Chondrocyte (in vitro differentiated cells): Measurements from ENCODE around the gene COL2A1. TPM values are rescaled to one million over a fixed set of nuclear protein-coding genes. Genes with fewer than 3 reads are reported as not detected.

ENCODE experiments used
- DNase-seq: peaks from one replicate; pipeline ENCODE4 v3.0.0; 2021; ENCODE audit warnings: mixed read lengths, low spot score
- H3K27ac Mint-ChIP-seq: one replicate; pipeline ENCODE4 v1.8.0; 2021; ENCODE audit warnings: mild to moderate bottlenecking, moderate library complexity, mixed read lengths; ENCODE audit not compliant: unreplicated experiment
- H3K27me3 Mint-ChIP-seq: 2 replicates; pipeline ENCODE4 v1.8.0; 2021; ENCODE audit warnings: low read depth, mixed read lengths
- H3K36me3 Mint-ChIP-seq: 2 replicates; pipeline ENCODE4 v1.8.0; 2021; ENCODE audit warnings: low read depth, mixed read lengths
- H3K4me1 Mint-ChIP-seq: 2 replicates; pipeline ENCODE4 v1.8.0; 2021; ENCODE audit warnings: low read depth, mild to moderate bottlenecking, mixed read lengths
- H3K4me3 Mint-ChIP-seq: one replicate; pipeline ENCODE4 v1.8.0; 2021; ENCODE audit warnings: mild to moderate bottlenecking, moderate library complexity, mixed read lengths; ENCODE audit not compliant: unreplicated experiment
- H3K9me3 Mint-ChIP-seq: 2 replicates; pipeline ENCODE4 v1.8.0; 2021; ENCODE audit warnings: low read depth, mixed read lengths
- total RNA-seq: library from RNA; stranded (reverse); gene quantifications from 3 replicates; pipeline ENCODE4 v1.2.1, GENCODE V29; 2021
- TF ChIP-seq, protein P1 (sequence below): fragments of 200-600 bp; sonication (generic); IDR thresholded peaks from 2 replicates; pipeline ENCODE4 v1.5.0; 2021; ENCODE audit warnings: antibody characterized with exemption, mild to moderate bottlenecking, moderate library complexity

The COL2A1 gene
- total RNA-seq, 1 donor from 2014 or later: 35.6 TPM

DNA sequence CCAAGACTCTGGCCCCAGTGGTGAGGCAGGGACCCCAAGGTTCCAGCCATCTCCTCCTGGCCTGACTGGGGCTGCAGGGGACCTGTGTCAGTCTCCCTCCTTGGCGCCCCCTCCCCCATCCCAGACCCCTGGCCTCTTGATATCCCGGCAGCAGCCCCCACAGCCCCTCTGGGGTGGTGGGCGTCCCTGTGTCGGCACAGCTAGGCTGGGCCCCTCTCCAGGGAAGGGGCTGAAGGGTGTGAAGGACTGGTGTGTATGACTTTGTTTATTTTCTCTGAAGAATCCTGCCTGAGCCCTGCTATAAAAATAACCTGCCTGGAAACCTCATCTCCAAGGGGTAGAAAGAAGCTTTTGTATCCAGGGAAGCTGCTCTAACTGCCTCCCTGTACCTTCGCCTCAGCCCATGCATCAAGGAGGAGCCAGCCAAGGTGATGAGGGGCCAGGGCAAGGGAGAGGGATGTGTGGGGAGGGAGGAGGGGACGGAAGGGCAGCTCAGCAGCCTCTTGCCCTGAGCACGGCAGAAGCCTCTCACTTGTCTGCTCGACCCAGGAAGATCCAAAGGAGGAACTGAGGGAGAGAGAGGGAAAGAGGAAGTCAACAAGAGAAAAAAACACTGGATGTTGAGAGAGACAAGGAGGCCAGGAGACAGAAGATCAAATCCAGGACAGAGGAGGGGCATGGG lies 25.4 kb upstream of the COL2A1 start:
- Mint-ChIP-seq H3K27ac (no peak overlapping the region), H3K4me1 (peaks cover 14% of the 10 kb centered on the region), H3K27me3 (peaks cover 6% of the 10 kb centered on the region), H3K4me3 (no peak overlapping the region), H3K36me3 (no peaks in the 10 kb centered on the region), H3K9me3 (no peaks in the 10 kb centered on the region)
- TF ChIP-seq, protein P1, sequence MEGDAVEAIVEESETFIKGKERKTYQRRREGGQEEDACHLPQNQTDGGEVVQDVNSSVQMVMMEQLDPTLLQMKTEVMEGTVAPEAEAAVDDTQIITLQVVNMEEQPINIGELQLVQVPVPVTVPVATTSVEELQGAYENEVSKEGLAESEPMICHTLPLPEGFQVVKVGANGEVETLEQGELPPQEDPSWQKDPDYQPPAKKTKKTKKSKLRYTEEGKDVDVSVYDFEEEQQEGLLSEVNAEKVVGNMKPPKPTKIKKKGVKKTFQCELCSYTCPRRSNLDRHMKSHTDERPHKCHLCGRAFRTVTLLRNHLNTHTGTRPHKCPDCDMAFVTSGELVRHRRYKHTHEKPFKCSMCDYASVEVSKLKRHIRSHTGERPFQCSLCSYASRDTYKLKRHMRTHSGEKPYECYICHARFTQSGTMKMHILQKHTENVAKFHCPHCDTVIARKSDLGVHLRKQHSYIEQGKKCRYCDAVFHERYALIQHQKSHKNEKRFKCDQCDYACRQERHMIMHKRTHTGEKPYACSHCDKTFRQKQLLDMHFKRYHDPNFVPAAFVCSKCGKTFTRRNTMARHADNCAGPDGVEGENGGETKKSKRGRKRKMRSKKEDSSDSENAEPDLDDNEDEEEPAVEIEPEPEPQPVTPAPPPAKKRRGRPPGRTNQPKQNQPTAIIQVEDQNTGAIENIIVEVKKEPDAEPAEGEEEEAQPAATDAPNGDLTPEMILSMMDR: no peak
- DNase-seq: no peak

DNA sequence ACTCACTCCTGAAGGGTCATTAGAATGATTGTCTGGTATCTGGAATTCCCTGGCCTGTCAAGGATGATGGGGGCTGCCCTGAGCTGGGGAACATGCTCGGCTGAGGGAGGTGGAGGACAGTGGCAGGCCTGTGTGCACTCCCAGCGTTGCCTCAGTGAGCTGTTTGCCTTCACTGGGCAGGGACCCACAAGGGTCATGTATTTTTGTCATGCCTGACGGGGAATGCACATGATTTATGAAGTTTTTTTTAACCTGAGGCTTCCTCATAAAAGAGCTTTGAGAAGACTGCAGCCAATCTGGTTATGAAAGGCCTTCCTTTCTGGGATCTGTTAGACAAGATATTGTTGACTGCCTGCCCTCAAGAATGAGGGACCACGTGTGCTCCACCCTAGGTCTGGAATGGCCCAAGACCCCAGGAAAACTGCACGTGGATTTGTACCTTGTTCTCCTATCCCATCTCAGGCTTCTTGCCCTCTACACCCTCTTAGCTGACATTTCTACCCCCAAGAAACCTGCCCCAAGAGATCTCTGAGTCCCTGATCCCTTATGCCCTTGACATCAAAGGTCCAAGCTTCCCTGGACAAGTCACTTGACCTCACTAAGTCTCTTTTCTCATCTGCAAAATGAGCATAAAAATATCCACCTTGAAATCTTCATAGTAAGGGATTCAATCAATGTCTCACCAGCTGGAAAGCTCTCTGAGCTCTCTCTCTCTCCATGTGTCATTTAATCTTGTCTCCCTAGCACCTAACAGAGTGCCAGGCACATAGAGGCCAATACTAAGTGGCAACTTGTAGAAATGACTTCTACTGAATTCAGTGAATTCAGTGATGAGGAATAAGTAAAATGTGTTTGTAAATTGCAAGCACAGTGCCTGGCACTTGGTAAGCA lies 24.5 kb upstream of the COL2A1 start:
- TF ChIP-seq, protein P1: no peak
- no peak overlapping the region for H3K4me3 Mint-ChIP-seq
- H3K4me1 Mint-ChIP-seq: peaks cover 14% of the 10 kb centered on the region
- DNase-seq: no peak
- no peaks in the 10 kb centered on the region for H3K9me3 Mint-ChIP-seq
- peaks cover 6% of the 10 kb centered on the region for H3K27me3 Mint-ChIP-seq
- no peaks in the 10 kb centered on the region for H3K36me3 Mint-ChIP-seq
- H3K27ac Mint-ChIP-seq: no peak overlapping the region

DNA sequence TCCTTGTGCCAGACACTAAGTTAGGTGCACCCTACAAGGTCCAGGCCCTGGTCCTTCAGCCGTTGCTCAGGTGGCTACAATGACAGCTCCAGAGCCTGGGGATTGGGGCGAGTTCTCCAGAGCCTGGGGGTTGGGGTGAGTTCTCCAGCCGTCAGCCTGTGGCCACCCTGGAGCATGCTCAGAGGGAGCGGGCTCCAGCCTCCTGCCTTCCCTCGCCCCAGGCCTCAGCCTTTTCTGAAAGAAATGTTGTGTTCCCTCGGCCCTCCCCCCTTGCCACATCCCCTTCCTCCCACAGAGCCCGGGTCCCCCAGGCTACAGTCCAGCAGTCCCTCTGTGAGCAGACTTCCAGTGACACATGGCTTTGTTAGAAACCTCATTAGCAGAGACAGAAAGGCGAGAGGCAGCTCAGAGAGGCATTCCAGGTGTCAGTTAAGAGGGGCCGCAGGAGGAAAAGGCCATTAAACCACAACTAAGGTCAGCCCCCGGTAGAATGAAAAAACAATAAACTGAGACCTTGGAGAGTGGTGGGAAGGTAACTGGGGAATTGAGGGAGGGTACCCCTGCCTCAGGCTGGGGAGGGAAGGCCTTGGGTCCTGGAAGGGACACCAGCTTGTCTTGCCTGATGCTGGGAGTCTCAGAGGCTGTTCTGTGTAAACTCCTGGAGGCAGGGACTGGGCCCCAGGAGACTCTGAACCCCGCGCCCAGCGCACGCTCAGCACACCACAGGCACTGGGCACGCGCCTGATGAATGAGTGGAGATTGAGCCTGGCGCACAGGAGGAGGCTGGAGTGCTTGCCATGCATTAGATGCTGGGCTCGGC lies 23.1 kb upstream of the COL2A1 start:
- H3K4me3 Mint-ChIP-seq: no peak overlapping the region
- H3K27me3 Mint-ChIP-seq: peaks cover 16% of the 10 kb centered on the region
- H3K4me1 Mint-ChIP-seq: peaks cover 14% of the 10 kb centered on the region
- no peak overlapping the region for H3K27ac Mint-ChIP-seq
- H3K36me3 Mint-ChIP-seq: no peaks in the 10 kb centered on the region
- no peak for DNase-seq
- TF ChIP-seq, protein P1: no peak
- H3K9me3 Mint-ChIP-seq: no peaks in the 10 kb centered on the region

DNA sequence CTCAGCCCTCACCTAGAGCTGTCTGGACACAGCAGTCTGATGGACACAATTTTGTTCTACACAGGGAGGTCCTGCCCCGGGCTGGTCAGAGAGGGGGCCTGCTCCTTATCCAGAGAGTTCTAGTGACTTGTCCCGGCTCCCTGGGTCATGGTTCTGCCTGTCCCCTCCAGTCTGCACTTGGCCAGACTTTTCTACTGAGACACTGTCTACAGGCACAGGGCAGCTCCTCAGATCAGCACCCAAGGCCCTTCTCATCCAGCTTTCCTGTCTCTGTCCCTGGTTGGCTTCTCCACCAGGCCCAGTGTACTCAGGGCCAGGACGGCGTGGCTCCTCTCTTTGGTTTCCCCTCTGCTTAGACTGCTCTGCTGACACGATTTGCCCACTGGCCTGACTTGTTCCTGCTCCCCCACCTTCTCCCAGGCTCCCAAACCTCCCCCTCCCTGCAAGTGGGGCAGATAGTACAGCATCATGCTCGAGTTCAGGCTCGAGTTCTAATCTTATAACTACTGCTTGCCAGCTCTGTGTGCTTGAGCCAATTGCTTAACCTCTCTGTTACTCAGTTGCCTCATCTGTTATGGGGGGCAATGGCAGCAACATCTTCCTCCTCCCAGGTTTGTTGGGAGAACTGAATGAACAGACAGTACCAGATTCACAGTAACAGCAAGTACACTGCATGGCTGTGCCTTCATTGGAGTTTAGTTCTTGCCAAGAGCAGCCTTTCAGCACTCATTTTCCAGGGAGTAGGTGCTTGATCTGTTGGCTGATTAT lies 22.0 kb upstream of the COL2A1 start:
- Mint-ChIP-seq H3K36me3 (no peaks in the 10 kb centered on the region), H3K9me3 (no peaks in the 10 kb centered on the region), H3K27me3 (peaks cover 25% of the 10 kb centered on the region), H3K4me3 (no peak overlapping the region), H3K4me1 (peaks cover 14% of the 10 kb centered on the region), H3K27ac (no peak overlapping the region)
- no peak for DNase-seq
- TF ChIP-seq, protein P1: no peak
